Frontal cortex (tissue), 4 donors: ENCODE data around the gene NKX6-2. TPM values are rescaled to one million over a fixed set of nuclear protein-coding genes. Genes with fewer than 3 reads are reported as not detected.
A peak's percentile ranks its signal among the peaks of the same experiment; 100 is the strongest.
"Not testable (repeated sequence)": the region's sequence is repeated elsewhere in the genome, so short reads cannot be mapped to it uniquely, and the experiment has no call there.

Experiments used
- DNase-seq, 2 donors: peaks; one replicate each; pipeline ENCODE4 v3.0.0; 2012; ENCODE audit warnings: low spot score in 2 of 2
- FAIRE-seq: peaks from 2 replicates; lab custom pipeline; 2012; peaks lifted over from hg19 to GRCh38; lab: Jason Lieb, UNC
- total RNA-seq: library from RNA; depleted of rRNA; stranded (reverse); fragments of >200 nt; gene quantifications from one replicate; pipeline ENCODE4 v1.2.3, GENCODE V29; 2014
- donor health status: control.
- donor health status: control.
- donor health status: control.

NKX6-2 gene
- total RNA-seq, 1 donor from 2014 or later, result 0.41 TPM

GRCh38 chr10:132784866-132785722 is 853 bp downstream of the NKX6-2 start:
- FAIRE-seq, result no peak
- peak in 1 of 2 donors; percentile 64 for DNase-seq

GRCh38 chr10:132783940-132784865 is 1.7 kb downstream of the NKX6-2 start:
- DNase-seq (no peak), FAIRE-seq (no peak)

- FAIRE-seq (no peak), DNase-seq (no peak)
These were observed 2.6 kb downstream of the NKX6-2 start for GRCh38 chr10:132783165-132783939.

- FAIRE-seq (no peak), DNase-seq (no peak)
These were observed 4.4 kb downstream of the NKX6-2 start for GRCh38 chr10:132781556-132781955.

DNA sequence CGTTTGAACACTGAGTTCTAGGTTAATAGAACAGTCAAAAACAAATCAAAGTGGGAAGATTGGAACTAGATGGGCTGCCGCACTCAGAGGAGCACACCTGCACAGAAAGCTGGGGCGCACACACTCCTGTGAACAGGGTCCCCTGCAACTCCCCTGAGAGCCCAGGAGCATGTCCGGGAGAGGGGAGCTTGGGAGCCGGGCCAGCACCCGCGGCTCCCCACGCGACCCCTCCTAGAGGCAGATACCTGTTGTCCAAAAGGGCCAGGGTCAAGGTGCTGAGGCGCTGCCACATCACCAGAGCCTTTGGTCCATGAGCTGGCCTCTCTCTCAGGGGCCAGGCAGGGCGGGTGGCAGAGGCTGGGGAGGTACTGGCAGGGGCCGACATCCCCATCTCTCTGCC is 5.6 kb downstream of the NKX6-2 start:
- no peak for FAIRE-seq
- DNase-seq, result no peak

DNA sequence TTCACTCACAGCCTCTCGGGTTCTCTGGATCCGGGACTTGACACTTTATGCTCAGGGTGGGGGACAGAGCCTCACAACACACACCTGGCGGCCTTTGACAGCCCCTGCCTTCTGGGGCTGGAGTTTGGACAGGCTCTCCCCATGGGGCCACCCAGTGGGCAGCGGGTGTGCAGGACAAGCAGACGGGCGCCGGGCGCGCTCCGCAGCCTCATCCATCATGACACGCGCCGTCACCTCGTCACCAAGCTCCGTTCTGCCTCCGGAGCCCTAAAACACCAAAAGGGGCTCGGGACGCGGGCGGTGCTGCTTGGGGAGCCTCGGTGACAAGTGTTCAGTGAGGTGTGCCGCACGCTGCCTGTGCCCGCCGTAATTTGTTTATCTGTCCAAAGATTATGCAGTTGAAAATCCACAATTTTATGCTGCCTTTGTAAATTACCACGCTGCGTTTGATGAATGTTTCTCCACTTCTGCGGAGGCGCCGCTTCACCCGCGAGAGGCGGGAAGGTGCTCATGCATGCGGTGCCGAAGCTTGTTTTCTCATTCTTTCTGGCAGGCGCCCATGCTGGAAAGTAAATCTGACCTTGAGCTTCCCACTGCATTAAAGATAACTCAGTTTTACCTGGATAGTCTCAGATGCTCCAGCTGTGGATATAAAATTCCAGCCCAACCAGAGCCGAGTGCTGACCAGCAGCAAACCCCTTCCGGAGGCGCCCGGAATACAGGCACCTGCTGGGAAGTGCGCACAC is 6.2 kb downstream of the NKX6-2 start:
- FAIRE-seq, result no peak
- no peak for DNase-seq

- no peak for DNase-seq
- FAIRE-seq, result no peak
These were observed 8.5 kb downstream of the NKX6-2 start for GRCh38 chr10:132777441-132777840.

DNA sequence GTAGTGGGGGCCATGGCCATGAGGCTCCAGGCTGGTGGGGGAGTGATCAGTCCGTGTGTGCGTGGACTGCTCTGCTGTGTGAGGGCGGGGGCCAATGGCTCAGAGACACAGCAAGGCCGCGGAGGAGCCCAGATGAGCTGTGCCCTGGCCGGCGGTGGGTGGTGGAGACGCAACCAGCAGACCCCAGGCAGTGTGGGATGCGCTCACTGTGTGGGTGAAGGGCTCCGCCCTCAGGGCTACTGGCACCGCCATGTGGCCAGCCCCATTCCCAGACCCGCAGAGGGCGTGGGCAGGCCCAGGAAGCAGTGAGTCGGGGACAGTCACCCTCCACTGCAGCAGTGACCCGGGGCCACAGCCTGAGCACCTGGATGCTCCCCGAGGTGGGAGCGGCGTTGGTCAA is 9.1 kb downstream of the NKX6-2 start:
- DNase-seq (no peak), FAIRE-seq (no peak)

DNA sequence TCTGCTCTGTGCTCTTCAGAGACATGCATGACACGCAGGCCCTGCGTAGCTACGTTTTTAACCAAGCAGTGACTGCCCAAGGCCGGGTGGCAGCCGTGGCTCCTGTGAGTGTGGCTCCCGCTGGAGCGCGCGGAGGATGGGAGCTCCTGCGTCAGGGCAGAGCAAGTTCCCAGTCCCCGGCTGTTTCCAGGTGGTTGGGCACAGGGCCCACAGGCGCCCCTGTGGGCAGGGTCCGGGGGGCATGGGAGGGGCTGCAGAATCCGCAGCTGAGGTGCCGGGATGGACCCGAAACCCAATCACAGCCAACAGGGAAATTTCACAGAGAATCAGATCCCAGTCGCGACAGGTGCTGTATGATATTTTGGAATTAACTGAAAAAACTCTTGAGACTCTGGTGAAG is 9.8 kb downstream of the NKX6-2 start:
- no peak for FAIRE-seq
- no peak for DNase-seq

GRCh38 chr10:132774902-132775863 is 10.8 kb downstream of the NKX6-2 start:
- DNase-seq (no peak), FAIRE-seq (no peak)

DNA sequence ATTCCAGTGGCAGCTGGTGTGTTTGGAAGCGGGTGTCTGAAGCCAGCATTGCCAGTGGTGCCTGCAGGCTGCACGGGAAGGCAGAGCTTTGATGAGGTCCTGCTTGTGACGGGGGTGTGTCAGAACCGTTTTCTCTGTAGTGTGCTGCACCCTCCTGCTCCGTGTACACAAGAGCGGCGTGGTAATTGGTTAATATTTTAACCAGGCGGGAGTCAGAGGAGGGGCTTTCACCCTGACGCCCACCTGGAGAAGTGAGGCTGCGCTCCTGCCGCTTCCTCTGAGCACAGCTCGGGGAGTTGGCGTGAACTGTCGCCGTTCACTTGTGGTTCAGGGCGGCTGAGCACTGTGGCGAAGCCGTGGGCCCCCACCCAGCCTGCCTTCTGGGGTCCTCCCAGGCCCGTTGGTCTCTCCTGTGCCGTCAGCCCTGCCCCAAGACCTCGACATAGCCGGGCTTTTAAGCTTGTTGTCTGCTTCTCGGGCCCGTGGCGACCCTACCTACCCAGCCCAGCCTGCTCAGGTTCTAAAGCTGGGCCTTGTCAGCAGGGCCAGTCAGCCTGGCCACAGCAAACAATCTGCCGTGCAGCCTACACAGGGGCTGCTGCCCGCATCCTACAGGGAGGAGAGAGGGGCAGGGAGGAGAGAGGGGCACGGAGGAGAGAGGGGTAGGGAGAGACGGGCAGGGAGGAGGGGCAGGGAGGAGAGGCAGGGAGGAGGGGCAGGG is 11.6 kb downstream of the NKX6-2 start:
- DNase-seq (no peak), FAIRE-seq (no peak)

DNA sequence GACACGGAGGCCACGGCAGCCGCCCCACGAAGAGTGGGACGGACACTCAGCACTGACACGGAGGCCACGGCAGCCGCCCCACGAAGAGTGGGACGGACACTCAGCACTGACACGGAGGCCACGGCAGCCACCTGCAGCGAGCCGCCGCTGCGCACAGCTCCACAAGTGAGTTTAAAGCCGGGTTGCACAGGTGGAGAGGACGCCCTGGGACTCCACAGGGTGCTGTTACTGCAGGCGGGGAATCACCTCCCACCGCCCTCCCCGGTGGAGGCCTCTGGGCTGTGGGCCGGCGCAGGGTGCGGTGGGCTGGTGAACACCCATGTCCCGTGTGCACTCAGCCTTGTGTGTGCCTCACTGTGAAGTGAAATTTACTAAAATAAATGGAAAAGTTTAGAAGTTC is 13.1 kb downstream of the NKX6-2 start:
- DNase-seq, FAIRE-seq: not testable (repeated sequence)

GRCh38 chr10:132770061-132771021 is 15.6 kb downstream of the NKX6-2 start:
- DNase-seq, result no peak
- no peak for FAIRE-seq

DNA sequence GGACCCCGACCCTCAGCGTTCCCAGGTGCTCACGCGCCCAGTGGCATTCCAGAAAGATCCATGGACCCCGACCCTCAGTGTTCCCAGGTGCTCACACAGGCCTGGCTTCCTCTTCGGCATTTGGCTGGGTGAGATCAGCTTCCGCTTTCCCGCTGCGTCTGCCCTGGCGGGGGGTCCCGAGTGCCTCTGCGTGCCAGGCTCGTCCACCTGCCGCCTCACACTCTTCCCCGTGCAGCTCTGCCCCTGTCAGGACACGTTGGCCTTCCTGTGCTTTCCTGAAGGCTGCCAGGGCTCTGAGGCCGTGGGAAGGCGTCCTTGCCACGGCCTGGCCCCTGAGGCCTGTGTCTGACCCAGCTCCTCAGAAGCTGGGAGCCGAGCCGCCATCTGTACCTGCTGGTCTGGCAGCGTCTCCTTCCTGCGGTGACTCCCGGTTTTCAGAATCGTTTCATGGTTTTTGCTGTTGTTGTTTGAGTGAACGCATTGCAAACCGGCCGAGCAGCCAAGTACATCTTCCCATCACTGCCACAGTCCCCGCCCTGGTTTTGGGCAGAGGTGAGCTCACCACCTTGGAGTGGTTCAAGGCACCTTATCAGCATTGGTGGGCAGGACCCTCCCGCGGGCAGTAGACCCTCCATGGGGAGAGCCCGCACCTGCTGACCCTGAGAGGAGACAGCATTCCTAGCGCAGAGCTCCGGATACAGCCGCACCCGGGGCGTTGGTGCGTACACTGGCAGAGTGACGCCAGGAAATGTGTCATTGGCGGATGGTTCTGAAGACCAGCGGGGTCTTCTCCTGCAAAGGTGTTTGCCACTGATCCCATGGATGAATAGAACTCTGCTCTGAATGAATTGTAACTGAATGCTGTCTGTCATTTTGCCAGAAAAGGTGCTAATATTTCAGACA is 17.4 kb downstream of the NKX6-2 start:
- FAIRE-seq, result no peak
- DNase-seq, result no peak

- FAIRE-seq (no peak), DNase-seq (no peak)
These were observed 19.7 kb downstream of the NKX6-2 start for GRCh38 chr10:132766291-132766690.
